Activated CD4-positive, CD25-positive, alpha-beta regulatory T cell (primary cell): Measurements from ENCODE around the gene POLR2I.
"Not testable (repeated sequence)": the region's sequence is repeated elsewhere in the genome, so short reads cannot be mapped to it uniquely, and the experiment has no call there.

Source experiments
- DNase-seq, 4 experiments: peaks; one replicate each; lab custom pipeline; 2025; lab: John Stamatoyannopoulos, UW

POLR2I gene

DNA sequence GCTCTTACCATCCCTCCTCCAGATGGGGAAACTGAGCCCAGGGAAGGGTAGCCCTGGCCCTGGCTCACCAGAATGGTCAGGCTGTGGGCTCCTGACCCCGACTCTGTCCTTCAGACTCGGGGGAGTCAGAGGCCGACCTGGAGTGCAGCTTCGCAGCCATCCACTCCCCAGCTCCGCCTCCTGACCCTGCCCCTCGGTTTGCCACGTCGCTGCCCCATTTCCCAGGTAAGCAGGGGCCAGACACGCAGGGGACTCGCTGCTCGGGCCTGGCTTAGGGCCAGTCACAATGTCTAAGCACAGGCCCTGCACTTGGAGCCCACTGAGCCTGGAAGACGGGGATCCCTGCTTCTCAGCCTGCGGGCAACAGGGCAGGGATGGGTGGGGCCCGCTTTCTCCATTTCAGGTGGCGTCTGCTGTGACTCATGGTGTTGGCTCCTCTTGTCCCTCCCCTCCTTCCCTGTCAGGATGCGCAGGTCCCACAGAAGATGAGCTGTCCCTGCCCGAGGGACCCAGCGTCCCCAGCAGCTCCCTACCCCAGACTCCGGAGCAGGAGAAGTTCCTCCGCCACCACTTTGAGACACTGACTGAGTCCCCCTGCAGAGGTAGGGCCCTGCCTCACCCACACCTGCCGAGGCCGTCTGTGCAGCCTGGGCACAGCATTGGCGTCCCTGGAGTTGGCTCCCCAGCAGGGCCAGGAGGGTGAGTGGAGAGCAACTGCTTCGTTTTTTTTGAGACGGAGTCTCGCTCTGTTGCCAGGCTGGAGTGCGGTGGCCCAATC lies 12.9 kb downstream of the POLR2I start:
- DNase-seq = no peak

DNA sequence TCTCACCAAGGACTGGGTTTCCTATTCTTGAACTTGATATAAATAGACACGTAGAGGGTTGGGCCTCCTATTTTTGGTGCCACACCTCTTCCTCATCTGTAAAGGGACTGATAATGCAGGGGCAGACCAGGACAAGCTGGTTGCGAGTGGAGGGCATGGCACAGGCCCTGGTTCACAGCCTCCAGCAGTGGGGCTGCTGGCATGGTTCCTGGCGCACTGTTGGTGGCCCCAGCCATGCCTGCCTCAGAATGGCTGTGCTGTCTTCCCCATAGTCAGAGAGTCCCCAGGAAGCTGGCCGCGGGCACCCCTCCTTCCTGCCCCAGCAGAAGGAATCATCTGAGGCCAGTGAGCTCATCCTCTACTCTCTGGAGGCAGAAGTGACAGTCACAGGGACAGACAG lies 14.2 kb downstream of the POLR2I start:
- no peak for DNase-seq

DNA sequence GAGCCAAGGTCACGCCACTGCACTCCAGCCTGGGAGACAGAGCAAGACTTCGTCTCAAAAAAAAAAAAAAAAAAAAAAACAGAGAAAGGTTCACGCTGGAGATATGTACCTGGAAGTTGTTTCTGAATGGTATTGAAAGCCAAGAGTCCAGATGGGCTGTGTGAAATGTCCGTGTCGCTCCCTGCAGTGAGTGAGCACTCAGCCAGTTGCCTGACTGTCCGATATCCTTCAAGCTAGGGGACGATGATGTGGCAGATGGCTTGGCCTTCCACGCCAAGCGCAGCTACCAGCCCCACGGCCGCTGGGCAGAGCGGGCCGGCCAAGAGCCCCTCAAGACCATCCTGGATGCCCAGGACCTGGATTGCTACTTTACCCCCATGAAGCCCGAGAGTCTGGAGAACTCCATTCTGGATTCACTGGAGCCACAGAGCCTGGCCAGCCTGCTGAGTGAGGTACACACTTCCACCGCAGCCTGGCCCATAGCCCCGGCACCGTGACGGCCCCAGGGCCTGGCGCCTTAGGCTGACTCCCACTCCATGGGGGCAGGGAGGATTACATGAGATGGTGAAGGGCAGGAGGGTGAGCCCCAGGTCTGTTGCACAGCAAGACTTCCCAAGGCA lies 15.4 kb downstream of the POLR2I start:
- DNase-seq = no peak

DNA sequence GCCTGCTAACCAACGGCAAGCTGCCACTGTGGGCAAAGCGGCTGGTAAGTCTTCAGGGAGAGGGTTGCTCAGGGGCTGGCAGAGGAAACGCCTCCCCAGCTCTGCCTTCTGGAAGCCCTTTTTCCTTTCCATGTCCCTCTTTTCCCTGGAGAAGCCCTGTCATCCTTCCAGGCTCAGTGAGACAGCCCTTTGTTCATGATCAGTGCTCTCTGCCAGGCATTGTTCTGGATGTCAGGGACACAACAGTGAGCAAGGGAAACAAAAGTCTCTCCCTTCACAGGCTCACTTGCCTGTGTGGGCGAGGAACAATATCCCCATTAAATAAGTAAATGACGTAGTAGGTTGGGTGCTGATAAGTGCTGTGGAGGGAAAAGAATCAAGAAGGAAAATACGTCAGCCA lies 17.6 kb downstream of the POLR2I start:
- DNase-seq = no peak

DNA sequence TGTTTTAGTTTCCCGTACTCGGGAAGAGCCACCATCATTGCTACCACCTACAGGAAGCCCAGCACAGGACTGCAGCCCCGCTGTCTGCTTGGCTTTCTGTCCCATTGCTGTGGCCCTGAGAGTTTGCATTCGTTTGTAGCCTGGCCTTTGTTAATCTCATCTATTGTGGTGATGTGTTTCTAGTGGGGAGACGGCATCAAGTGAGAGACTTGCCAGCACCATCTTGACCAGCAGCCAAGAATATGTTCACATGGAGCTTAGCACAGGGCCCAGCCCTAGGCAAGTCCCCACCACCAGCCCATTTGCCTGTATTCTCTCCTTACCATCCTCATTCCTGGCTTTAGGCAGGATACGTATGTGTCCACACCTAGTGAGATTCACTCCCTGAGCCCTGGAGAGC lies 21.0 kb downstream of the POLR2I start:
- no peak for DNase-seq

DNA sequence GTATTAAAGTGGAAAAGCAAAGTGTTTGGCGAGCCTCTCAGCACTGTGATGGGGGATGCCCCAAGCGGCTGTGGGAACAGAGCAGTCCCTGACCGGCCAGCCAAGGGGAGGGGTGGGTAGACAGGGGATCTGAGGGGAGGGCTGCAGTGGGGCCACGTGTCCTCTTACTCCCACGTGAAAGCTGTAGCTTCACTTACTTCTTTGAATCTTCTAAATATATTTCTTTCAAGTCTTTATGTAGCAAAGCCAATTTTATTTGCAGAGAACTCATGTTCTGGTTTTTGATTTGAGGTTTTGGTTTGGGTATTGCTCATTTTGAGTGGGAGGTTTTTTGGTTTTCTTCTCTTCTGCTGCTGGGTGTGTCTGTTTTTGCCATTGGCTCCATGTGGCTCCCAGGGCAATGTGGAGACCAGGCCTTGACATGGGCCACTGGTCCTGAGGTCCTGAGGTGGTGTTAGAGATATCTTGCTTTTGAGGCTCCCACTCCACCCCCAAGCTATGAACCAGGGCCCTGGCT lies 21.5 kb downstream of the POLR2I start:
- no peak for DNase-seq

DNA sequence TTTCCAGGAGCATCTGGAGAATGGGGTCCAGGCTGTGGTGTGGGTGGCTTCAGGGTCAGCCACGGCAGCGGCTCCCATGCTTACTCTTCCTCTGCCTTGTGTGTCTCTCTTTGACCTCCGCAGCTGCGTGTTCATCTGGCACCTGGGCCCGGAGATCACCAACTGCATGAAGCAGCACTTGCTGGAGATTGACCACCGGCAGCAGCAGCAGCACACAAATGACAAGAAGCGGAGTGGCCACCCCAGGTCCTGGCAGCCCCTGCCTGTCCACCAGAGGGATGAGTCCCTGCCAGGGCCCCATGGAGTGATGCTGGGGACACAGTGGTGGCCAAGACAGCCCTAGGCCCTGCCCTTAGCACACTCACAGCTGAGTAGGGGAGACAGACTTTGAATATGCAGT lies 22.1 kb downstream of the POLR2I start:
- no peak for DNase-seq

DNA sequence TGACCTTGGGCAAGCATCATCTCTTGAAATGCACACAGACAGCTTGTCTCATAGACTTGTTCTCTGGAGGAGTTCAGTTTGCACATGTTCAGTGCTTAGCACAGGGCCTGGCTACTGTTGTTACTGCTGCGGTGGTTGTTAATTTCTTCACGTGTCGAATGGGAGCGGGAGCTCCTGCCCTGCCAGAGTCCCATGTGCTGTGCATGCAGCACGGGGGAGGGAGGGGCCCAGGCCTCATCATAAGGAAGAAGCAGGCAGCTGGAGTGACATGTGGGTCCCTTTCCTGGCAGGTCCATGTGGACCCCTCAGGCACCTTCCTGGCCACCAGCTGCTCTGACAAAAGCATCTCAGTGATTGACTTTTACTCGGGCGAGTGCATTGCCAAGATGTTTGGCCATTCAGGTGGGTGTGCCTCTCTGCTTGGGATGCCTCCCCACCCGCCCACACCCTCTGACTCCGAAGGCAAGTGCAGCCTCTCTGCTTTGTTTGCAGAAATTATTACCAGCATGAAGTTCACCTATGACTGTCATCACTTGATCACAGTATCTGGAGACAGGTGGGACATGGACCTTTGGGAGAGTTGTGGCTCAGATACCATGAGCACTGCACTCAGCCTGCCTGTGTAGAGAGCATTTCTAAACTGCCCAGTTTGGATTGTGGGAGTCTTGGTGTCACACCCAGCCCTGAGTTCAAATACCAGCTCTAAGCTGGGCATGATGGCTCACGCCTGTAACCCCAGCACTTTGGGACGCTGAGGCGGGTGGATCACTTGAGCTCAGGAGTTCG lies 23.6 kb downstream of the POLR2I start:
- no peak for DNase-seq

DNA sequence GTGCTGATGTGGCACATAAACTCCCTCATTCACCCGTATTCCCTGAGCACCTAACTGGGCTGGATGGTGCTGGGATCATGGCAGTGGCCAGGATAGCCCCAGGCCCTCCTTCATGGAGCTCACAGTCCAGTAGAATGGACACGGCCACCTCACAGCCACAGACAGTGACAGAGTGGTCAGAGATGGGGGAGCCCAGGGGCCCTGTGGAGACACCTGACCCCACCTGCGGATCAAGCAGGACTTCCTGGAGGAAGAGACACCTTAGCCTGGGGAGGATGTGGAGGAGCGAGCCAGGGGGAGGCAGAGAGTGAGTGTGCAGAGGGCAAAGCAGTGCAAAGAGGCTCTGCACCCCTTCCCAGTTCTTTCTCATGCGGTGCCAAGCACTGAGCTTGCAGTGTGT lies 24.8 kb downstream of the POLR2I start:
- DNase-seq = no peak

DNA sequence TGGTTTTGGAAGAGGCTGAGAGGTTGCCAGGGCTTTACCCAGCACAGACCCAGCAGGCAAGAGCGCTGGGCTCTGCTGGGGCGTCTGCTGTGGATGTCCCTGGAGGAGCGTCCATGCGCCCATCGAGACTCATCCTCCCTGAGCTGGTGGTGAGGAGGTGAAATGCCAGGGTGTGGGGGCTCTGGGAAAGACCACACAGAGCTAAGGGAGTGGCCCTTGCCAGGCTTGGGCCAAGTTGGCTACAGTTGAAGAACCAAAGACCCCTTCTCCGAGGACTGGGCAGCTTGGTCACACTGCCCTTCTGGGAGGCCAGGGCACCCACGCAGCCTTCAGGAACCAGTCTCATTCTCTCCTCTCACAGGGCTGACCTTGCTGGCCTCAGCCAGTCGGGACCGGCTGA lies 28.3 kb downstream of the POLR2I start:
- DNase-seq = no peak

DNA sequence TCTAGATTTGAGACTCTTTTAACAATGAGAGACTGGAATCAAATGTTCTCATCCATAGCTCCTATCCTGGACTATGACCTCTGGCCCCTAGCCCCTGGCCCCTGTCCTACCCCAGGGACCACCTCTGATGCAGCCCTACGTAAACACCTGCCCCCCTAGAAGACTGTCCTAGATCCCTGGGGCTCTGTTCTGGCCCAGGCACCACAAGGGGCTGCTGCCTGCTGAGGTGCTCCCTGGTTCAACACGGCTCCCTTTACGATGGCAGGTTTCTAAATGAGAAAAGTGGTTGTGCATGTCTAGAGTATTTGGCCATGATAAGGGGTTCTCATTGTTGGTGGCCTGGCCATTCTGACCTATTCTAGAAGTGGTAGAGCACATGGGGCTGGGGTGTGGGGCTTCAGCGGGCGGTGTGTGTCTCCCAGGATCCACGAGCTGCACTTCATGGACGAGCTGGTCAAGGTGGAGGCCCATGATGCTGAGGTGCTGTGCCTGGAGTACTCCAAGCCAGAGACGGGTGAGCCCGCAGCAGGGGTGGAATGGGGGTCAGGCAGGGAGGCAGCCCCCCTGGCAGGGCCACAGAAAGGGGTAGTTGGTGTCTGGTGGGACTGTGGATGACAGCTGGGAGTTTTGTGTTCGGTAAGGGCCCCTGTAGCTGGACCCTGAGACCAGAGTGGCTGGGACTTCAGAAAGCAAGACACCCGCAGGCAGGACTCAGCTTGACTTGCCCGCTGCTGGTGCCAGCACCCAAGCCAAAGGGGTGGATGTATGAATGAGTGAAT lies 30.3 kb downstream of the POLR2I start:
- no peak for DNase-seq

DNA sequence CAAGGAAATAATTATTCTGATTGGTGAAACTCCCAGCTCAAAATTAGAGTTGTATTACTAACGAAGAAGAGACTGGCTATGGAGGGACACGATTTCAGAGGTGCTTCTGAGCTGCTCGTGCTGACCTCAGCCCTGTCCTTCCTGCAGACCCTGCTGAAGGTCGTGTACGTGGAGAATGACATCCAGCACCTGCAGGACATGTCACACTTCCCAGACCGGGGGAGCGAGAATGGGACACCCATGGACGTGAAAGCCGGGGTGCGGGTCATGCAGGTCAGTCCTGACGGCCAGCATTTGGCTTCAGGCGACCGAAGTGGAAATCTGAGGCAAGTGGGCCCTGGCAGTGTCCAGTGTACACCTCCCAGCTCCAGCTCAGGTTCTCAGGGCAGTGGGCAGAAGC lies 31.8 kb downstream of the POLR2I start:
- no peak for DNase-seq

DNA sequence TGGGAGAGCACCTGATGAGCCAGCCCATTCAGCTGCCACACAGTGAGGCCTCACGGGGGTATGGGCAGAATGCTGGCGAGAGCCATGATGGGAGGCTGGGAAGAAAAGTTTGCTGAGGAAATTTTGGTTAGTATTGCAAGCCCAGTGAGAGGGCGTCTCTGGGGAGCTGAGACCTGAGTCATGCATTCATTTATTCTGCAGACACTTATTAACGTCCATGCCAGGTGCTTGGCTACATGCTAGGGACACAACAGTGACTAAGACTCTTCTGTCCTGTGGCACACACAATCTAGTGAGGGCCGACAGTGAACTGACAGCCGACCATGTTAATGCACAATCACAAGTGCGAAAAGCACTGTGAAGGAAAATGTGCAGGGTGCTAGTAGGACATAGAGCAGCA lies 32.8 kb downstream of the POLR2I start:
- no peak for DNase-seq

DNA sequence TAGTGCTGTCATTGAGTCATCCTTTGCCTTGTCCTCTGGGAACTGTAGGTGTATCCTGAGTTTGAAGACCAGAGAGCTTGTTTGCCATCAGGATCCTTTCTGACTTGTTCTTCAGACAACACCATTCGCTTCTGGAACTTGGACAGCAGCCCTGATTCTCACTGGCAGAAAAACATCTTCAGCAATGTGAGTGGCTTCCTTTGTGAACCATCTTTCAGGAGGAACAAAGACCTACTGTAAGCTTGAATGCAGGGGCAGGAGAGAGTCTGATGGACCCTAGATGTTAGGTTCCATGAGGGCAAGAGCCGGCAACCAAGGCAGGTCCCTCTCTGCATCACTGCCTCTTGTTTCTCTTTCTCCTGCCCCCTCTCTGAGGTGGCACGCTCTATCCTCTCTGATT lies 33.3 kb downstream of the POLR2I start:
- DNase-seq = no peak

DNA sequence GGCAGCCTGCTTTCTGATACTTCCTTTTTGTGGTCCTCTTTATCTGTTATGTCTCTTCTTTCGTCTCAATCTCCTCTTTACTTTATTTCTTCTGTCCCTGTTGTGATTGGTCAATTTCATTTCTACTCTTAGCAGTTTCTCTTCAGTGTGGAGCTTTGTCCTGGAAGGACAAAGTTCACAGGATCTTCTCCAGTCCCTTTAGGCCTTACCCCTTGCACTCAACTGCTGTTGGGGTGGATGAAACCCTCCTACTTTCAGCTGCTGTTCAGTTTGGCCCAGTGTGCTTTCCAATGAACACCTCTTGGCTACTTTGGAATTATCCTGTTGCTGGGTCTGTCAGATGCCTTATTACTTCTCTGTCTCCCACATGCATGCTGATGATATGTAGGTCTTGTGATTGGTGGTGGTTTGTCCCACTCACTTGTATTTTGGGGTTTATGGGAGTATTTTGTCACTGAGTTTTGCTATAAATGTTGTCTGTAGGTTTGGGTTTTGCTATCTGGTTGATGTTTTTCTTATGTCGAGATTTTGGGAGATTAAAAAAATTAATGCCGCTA lies 35.2 kb downstream of the POLR2I start:
- DNase-seq = no peak

DNA sequence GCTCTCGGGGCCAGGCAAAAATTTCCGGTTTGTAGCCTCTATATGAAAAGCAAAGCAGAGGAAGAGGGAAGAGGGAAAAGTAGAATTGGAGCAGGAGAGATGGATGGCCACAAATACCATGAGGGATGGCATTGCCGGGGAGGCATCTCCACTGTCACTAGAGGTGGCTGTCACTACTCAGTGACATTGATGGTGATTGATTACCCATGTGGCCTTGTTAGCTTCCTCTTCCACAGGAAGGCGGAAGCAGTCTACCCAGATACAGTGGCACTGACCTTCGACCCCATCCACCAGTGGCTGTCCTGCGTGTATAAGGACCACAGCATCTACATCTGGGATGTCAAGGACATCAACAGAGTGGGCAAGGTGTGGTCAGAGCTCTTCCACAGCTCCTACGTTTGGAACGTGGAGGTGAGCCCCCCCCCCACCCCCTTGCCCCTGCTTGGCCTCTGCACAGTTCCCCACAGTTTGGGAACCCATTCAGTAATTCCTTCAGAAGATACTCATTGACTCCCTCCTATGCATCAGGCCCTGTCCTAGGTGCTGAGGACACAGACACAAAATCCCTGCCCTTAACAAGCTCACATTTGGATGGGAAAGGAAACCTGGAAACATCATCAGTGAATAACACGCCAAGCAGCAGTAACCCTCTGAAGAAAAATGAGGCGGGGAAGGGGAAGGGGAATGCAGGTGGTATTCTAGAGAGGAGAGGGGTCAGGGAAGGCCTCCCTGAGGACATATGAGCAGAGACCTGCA lies 41.4 kb downstream of the POLR2I start:
- no peak for DNase-seq

DNA sequence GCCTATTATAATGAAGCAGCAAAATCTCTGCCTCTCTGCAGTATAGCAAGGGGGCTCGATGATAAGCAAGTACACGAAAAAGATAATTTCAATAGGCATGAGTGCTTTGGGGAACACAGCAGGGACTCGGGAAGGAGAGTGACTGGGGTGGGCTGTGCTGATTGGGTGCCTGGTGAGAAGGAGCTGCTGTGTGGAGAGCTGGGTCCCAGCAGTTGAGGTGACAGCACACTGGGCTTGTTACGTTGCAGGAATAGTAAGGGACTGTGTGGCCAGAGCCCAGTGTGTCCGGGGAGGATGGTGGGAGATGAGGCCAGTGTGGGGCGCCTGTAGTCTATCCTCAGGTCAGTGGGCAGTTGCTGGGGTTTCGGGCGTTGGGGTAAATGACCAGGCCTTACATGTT lies 42.6 kb downstream of the POLR2I start:
- no peak for DNase-seq

DNA sequence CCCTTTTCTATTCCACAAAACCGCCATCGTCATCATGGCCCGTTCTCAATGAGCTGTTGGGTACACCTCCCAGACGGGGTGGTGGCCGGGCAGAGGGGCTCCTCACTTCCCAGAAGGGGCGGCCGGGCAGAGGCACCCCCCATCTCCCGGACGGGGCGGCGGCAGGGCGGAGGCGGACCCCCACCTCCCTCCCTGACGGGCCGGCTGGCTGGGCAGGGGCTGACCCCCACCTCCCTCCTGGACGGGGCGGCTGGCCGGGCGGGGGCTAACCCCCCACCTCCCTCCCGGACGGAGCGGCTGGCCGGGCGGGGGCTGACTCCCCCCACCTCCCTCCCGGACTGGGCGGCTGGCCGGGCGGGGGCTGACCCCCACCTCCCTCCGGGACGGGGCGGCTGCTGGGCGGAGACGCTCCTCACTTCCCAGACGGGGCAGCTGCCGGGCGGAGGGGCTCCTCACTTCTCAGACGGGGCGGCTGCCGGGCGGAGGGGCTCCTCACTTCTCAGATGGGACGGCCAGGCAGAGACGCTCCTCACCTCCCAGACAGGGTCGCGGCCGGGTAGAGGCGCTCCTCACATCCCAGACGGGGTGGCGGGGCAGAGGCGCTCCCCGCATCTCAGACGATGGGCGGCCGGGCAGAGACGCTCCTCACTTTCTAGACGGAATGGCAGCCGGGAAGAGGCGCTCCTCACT lies 45.7 kb downstream of the POLR2I start:
- DNase-seq = not testable (repeated sequence)

DNA sequence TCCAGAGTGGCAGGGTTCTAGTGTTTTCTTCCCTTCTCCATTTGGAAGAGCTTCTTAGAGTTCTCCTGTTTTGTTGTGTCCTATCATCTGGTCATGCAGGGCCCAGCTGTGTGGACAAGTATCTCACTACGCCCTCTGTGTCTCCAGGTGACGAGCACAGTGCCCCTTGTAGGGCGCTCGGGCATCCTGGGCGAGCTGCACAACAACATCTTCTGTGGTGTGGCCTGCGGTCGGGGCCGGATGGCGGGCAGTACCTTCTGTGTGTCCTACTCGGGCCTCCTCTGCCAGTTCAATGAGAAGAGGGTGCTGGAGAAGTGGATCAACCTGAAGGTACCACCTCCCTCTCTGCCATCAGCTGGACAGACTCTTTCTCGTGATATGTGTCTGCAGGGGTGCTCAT lies 47.0 kb downstream of the POLR2I start:
- DNase-seq = no peak

DNA sequence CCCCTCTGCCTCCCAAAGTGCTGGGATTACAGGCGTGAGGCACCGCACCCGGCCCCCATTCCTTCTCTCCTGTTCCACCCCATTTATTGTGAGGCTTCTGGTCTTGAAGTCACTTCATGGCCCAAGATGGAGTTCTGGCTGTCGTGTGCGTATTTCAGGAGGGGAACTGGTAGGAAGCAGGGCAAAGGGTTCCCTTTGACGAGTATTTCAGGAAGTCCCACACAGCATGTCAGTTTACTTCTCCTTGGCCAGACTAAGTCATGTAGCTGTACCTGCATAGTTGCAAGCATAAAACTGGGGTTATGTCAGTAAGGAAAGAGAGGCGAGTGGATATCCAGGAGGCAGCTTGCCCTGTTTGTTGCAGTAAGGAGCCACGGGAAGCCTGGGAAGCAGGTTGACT lies 49.8 kb downstream of the POLR2I start:
- no peak for DNase-seq
